ENCODE measurements around the gene RTRAF.

DNA sequence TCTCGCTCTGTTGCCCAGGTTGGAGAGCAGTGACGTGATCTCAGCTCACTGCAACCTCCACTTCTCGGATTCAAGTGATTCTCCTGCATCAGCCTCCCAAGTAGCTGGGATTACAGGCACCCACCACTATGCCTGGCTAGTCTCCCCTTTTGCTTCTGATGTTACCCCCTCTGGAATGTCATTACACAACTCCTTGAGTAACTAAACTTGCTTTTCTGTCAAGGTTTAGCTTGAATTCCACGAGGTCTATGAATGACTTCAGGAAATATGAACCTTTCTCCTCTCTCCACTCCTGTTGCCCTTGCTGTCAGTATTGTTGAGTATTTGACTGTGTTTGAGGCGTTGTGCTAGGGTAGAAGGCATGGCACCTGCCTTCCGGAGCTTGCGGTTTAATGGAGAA is 16.8 kb upstream of the RTRAF start:
- no peak for TF ChIP-seq EP300 (IDR thresholded peaks at IDR 0.05)
- TF ChIP-seq, protein P1, sequence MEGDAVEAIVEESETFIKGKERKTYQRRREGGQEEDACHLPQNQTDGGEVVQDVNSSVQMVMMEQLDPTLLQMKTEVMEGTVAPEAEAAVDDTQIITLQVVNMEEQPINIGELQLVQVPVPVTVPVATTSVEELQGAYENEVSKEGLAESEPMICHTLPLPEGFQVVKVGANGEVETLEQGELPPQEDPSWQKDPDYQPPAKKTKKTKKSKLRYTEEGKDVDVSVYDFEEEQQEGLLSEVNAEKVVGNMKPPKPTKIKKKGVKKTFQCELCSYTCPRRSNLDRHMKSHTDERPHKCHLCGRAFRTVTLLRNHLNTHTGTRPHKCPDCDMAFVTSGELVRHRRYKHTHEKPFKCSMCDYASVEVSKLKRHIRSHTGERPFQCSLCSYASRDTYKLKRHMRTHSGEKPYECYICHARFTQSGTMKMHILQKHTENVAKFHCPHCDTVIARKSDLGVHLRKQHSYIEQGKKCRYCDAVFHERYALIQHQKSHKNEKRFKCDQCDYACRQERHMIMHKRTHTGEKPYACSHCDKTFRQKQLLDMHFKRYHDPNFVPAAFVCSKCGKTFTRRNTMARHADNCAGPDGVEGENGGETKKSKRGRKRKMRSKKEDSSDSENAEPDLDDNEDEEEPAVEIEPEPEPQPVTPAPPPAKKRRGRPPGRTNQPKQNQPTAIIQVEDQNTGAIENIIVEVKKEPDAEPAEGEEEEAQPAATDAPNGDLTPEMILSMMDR (IDR thresholded peaks at IDR 0.05) = no peak

Data from tibial nerve (tissue), 4 donors.